WTC11 (cell line): Measurements from ENCODE around the gene ANK2. TPM values are rescaled to one million over a fixed set of nuclear protein-coding genes. Genes with fewer than 3 reads are reported as not detected.

Source experiments
- ATAC-seq: fragments of 200-7000 bp; cut with Tn5 transposase; 2 replicates; pipeline ENCODE4 v1.10.0; 2021; ENCODE audit warnings: mild to moderate bottlenecking, moderate library complexity
- CTCF ChIA-PET: fragments of 300-600 bp; sonication (Branson Sonifier 250); formaldehyde crosslinking; loops from one replicate; lab custom pipeline; 2021; ENCODE audit warnings: antibody characterized with exemption; lab: Charles Lee
- POLR2A ChIA-PET: fragments of 350-600 bp; sonication (Branson Sonifier 250); formaldehyde crosslinking; loops from one replicate; lab custom pipeline; 2021; ENCODE audit warnings: antibody characterized with exemption; lab: Charles Lee
- DNase-seq: peaks from one replicate; pipeline ENCODE4 v3.0.0; 2021; ENCODE audit warnings: low spot score
- H3K27ac Mint-ChIP-seq: 2 replicates; pipeline ENCODE4 v1.8.0; 2021; ENCODE audit warnings: mixed read lengths
- H3K27me3 Mint-ChIP-seq: 2 replicates; pipeline ENCODE4 v1.8.0; 2021; ENCODE audit warnings: low read depth, mild to moderate bottlenecking, moderate library complexity, mixed read lengths
- H3K36me3 Mint-ChIP-seq: 2 replicates; pipeline ENCODE4 v1.8.0; 2021; ENCODE audit warnings: mixed read lengths
- H3K4me1 Mint-ChIP-seq: 2 replicates; pipeline ENCODE4 v1.8.0; 2022; ENCODE audit warnings: mixed read lengths
- H3K4me3 Mint-ChIP-seq: 2 replicates; pipeline ENCODE4 v1.8.0; 2021; ENCODE audit warnings: mild to moderate bottlenecking, moderate library complexity, mixed read lengths
- H3K9me3 Mint-ChIP-seq: 2 replicates; pipeline ENCODE4 v1.8.0; 2021; ENCODE audit warnings: mixed read lengths
- ARID4B ChIP-seq: sonication (generic); formaldehyde crosslinking; IDR thresholded peaks from 2 replicates; pipeline ENCODE4 v1.8.0; 2023; ENCODE audit warnings: missing genetic modification reagents, mild to moderate bottlenecking, borderline replicate concordance
- ERG ChIP-seq: fragments of 250-450 bp; sonication (Bioruptor Pico); IDR thresholded peaks from 2 replicates; pipeline ENCODE4 v1.8.0; 2021; ENCODE audit warnings: mild to moderate bottlenecking
- NR3C1 ChIP-seq: sonication (generic); formaldehyde crosslinking; conservative IDR thresholded peaks from 2 replicates; pipeline ENCODE4 v1.8.1; 2023; ENCODE audit warnings: low read depth, mild to moderate bottlenecking, missing genetic modification reagents
- PRDM15 ChIP-seq: sonication (generic); formaldehyde crosslinking; IDR thresholded peaks from 2 replicates; pipeline ENCODE4 v1.8.0; 2022; ENCODE audit warnings: missing genetic modification reagents
- SMAD3 ChIP-seq: sonication (generic); formaldehyde crosslinking; IDR thresholded peaks from 2 replicates; pipeline ENCODE4 v1.8.0; 2022; ENCODE audit warnings: missing genetic modification reagents, mild to moderate bottlenecking, borderline replicate concordance
- SMAD4 ChIP-seq: sonication (generic); formaldehyde crosslinking; IDR thresholded peaks from 2 replicates; pipeline ENCODE4 v1.8.0; 2022; ENCODE audit warnings: mild to moderate bottlenecking, missing genetic modification reagents
- TCF7 ChIP-seq: sonication (generic); formaldehyde crosslinking; IDR thresholded peaks from 2 replicates; pipeline ENCODE4 v1.8.0; 2022; ENCODE audit warnings: mild to moderate bottlenecking, low read depth, missing genetic modification reagents, moderate library complexity
- ZBTB21 ChIP-seq: sonication (generic); formaldehyde crosslinking; IDR thresholded peaks from 2 replicates; pipeline ENCODE4 v1.8.1; 2023; ENCODE audit warnings: mild to moderate bottlenecking, missing genetic modification reagents, borderline replicate concordance
- total RNA-seq: library from RNA; stranded (reverse); gene quantifications from 3 replicates; pipeline ENCODE4 v1.2.3, GENCODE V29; 2021
- TF ChIP-seq, protein P1 (sequence below): sonication (generic); formaldehyde crosslinking; IDR thresholded peaks from 2 replicates; pipeline ENCODE4 v1.8.1; 2022; ENCODE audit warnings: mild to moderate bottlenecking, missing genetic modification reagents, moderate library complexity, borderline replicate concordance
- TF ChIP-seq, protein P2 (sequence below): fragments of 250-450 bp; sonication (Bioruptor Pico); IDR thresholded peaks from 2 replicates; pipeline ENCODE4 v1.9.0; 2021; ENCODE audit warnings: mild to moderate bottlenecking, borderline replicate concordance
- TF ChIP-seq, protein P3 (sequence below): sonication (generic); formaldehyde crosslinking; IDR thresholded peaks from 2 replicates; pipeline ENCODE4 v1.8.1; 2023; ENCODE audit warnings: mild to moderate bottlenecking, missing genetic modification reagents, borderline replicate concordance
- TF ChIP-seq, protein P4 (sequence below): sonication (generic); formaldehyde crosslinking; IDR thresholded peaks from 2 replicates; pipeline ENCODE4 v1.8.1; 2022; ENCODE audit warnings: missing genetic modification reagents, borderline replicate concordance

The ANK2 gene
- total RNA-seq, 1 experiment from 2014 or later = 27.9 TPM

GRCh38 chr4:113012122-113012725, 37.2 kb upstream of the ANK2 start (continued):
- TF ChIP-seq, protein P1, sequence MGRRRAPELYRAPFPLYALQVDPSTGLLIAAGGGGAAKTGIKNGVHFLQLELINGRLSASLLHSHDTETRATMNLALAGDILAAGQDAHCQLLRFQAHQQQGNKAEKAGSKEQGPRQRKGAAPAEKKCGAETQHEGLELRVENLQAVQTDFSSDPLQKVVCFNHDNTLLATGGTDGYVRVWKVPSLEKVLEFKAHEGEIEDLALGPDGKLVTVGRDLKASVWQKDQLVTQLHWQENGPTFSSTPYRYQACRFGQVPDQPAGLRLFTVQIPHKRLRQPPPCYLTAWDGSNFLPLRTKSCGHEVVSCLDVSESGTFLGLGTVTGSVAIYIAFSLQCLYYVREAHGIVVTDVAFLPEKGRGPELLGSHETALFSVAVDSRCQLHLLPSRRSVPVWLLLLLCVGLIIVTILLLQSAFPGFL (CRISPR knock-in tag) = no peak
- TF ChIP-seq NR3C1 (CRISPR knock-in tag) = no peak

- H3K4me1 Mint-ChIP-seq = 0 out of 2 replicates have a peak, but pooled peaks cover 5% of the 10 kb centered on the region
- TF ChIP-seq, protein P2, sequence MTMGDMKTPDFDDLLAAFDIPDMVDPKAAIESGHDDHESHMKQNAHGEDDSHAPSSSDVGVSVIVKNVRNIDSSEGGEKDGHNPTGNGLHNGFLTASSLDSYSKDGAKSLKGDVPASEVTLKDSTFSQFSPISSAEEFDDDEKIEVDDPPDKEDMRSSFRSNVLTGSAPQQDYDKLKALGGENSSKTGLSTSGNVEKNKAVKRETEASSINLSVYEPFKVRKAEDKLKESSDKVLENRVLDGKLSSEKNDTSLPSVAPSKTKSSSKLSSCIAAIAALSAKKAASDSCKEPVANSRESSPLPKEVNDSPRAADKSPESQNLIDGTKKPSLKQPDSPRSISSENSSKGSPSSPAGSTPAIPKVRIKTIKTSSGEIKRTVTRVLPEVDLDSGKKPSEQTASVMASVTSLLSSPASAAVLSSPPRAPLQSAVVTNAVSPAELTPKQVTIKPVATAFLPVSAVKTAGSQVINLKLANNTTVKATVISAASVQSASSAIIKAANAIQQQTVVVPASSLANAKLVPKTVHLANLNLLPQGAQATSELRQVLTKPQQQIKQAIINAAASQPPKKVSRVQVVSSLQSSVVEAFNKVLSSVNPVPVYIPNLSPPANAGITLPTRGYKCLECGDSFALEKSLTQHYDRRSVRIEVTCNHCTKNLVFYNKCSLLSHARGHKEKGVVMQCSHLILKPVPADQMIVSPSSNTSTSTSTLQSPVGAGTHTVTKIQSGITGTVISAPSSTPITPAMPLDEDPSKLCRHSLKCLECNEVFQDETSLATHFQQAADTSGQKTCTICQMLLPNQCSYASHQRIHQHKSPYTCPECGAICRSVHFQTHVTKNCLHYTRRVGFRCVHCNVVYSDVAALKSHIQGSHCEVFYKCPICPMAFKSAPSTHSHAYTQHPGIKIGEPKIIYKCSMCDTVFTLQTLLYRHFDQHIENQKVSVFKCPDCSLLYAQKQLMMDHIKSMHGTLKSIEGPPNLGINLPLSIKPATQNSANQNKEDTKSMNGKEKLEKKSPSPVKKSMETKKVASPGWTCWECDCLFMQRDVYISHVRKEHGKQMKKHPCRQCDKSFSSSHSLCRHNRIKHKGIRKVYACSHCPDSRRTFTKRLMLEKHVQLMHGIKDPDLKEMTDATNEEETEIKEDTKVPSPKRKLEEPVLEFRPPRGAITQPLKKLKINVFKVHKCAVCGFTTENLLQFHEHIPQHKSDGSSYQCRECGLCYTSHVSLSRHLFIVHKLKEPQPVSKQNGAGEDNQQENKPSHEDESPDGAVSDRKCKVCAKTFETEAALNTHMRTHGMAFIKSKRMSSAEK (CRISPR knock-in tag) = no peak
- TF ChIP-seq SMAD3 (no peak), ZBTB21 (CRISPR knock-in tag) (no peak), PRDM15 (no peak), ARID4B (CRISPR knock-in tag) (no peak), SMAD4 (CRISPR knock-in tag) (no peak), TCF7 (CRISPR knock-in tag) (no peak), ERG (CRISPR knock-in tag) (no peak)
- TF ChIP-seq, protein P3, sequence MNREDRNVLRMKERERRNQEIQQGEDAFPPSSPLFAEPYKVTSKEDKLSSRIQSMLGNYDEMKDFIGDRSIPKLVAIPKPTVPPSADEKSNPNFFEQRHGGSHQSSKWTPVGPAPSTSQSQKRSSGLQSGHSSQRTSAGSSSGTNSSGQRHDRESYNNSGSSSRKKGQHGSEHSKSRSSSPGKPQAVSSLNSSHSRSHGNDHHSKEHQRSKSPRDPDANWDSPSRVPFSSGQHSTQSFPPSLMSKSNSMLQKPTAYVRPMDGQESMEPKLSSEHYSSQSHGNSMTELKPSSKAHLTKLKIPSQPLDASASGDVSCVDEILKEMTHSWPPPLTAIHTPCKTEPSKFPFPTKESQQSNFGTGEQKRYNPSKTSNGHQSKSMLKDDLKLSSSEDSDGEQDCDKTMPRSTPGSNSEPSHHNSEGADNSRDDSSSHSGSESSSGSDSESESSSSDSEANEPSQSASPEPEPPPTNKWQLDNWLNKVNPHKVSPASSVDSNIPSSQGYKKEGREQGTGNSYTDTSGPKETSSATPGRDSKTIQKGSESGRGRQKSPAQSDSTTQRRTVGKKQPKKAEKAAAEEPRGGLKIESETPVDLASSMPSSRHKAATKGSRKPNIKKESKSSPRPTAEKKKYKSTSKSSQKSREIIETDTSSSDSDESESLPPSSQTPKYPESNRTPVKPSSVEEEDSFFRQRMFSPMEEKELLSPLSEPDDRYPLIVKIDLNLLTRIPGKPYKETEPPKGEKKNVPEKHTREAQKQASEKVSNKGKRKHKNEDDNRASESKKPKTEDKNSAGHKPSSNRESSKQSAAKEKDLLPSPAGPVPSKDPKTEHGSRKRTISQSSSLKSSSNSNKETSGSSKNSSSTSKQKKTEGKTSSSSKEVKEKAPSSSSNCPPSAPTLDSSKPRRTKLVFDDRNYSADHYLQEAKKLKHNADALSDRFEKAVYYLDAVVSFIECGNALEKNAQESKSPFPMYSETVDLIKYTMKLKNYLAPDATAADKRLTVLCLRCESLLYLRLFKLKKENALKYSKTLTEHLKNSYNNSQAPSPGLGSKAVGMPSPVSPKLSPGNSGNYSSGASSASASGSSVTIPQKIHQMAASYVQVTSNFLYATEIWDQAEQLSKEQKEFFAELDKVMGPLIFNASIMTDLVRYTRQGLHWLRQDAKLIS (CRISPR knock-in tag) = no peak
- TF ChIP-seq, protein P4, sequence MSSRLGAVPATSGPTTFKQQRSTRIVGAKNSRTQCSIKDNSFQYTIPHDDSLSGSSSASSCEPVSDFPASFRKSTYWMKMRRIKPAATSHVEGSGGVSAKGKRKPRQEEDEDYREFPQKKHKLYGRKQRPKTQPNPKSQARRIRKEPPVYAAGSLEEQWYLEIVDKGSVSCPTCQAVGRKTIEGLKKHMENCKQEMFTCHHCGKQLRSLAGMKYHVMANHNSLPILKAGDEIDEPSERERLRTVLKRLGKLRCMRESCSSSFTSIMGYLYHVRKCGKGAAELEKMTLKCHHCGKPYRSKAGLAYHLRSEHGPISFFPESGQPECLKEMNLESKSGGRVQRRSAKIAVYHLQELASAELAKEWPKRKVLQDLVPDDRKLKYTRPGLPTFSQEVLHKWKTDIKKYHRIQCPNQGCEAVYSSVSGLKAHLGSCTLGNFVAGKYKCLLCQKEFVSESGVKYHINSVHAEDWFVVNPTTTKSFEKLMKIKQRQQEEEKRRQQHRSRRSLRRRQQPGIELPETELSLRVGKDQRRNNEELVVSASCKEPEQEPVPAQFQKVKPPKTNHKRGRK (CRISPR knock-in tag) = no peak
- TF ChIP-seq, all 79 proteins: peak for 0
- Mint-ChIP-seq H3K27me3 (no peaks in the 10 kb centered on the region), H3K9me3 (no peaks in the 10 kb centered on the region), H3K4me3 (no peak overlapping the region), H3K36me3 (no peaks in the 10 kb centered on the region), H3K27ac (no peak overlapping the region)
- DNase-seq (no peak), ATAC-seq (no peak)
- CTCF ChIA-PET = interaction anchor here (0.6 kb wide), 1 partner anchor 12 kb away, joined by 3 read pairs; no protein-coding TSS in a partner anchor
- POLR2A ChIA-PET = no interaction called here
Observed at GRCh38 chr4:113012786-113013185, 36.7 kb upstream of the ANK2 start.
